Lower leg skin (tissue), 4 donors: ENCODE measurements around the gene GAS7. TPM values are rescaled to one million over a fixed set of nuclear protein-coding genes. Genes with fewer than 3 reads are reported as not detected.

ENCODE experiments used
- DNase-seq, 2 donors: peaks; one replicate each; pipeline ENCODE4 v3.0.0-alpha.2; 2019; ENCODE audit warnings: low spot score in 2 of 2
- H3K4me3 ChIP-seq: fragments of 200-600 bp; sonication (generic); 2 replicates; pipeline ENCODE4 v1.5.1; 2017; ENCODE audit warnings: mild to moderate bottlenecking, low read depth; ENCODE audit not compliant: poor library complexity, severe bottlenecking
- POLR2A ChIP-seq, 2 donors: fragments of 450-650 bp; IDR thresholded peaks; one replicate each; pipeline ENCODE4 v1.6.1; 2016 to 2017; ENCODE audit warnings: antibody characterized with exemption in 2 of 2, mild to moderate bottlenecking in 1 of 2, moderate library complexity in 1 of 2
- WGBS, 2 donors: methylation state at CpG; one replicate each; pipeline ENCODE4 v1.1.5; 2018; 5-methylcytosine and 5-hydroxymethylcytosine counted together
- intact Hi-C: fragments of 100-400 bp; cut with DNase I; formaldehyde crosslinking; loops from one replicate; pipeline ENCODE4 v1.15.0; 2023; ENCODE audit warnings: low total_unique reads
- total RNA-seq, 4 donors: library from RNA; depleted of rRNA; stranded (reverse); fragments of >200 nt; gene quantifications; one replicate each; pipeline ENCODE4 v1.1.0, GENCODE V29; 2016
- TF ChIP-seq, protein P1 (sequence below), 3 donors: fragments of 450-650 bp; IDR thresholded peaks; one replicate each; pipeline ENCODE4 v1.5.1; 2016; ENCODE audit warnings: antibody characterized with exemption in 3 of 3, mild to moderate bottlenecking in 3 of 3, moderate library complexity in 2 of 3

GAS7 gene
- total RNA-seq, 4 donors from 2014 or later: 97.8 to 148 (median 117) TPM

DNA sequence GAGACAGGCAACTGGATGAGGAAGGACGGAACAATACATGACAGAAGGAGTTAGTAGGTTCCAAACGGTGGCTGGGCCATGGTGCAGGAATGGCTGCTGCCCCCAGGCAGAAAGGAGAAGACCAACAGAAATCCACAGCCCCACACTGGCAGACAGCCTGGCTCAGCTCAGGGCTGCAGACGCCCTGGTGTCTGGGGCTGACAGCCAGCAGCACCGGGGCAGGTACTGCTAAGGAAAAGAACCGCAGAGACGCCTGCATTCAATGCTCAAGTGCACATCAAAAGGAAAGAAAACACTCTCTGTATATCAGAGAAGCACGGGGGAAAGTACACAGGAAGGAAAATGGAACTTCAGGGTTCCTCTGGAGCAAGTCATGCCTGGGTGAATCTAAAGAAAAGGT is 53.4 kb downstream of the GAS7 start:
- H3K4me3 ChIP-seq: no peak overlapping the region
- no peak for DNase-seq
- TF ChIP-seq, protein P1, sequence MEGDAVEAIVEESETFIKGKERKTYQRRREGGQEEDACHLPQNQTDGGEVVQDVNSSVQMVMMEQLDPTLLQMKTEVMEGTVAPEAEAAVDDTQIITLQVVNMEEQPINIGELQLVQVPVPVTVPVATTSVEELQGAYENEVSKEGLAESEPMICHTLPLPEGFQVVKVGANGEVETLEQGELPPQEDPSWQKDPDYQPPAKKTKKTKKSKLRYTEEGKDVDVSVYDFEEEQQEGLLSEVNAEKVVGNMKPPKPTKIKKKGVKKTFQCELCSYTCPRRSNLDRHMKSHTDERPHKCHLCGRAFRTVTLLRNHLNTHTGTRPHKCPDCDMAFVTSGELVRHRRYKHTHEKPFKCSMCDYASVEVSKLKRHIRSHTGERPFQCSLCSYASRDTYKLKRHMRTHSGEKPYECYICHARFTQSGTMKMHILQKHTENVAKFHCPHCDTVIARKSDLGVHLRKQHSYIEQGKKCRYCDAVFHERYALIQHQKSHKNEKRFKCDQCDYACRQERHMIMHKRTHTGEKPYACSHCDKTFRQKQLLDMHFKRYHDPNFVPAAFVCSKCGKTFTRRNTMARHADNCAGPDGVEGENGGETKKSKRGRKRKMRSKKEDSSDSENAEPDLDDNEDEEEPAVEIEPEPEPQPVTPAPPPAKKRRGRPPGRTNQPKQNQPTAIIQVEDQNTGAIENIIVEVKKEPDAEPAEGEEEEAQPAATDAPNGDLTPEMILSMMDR (IDR thresholded peaks at IDR 0.05): no peak
- TF ChIP-seq POLR2A (IDR thresholded peaks at IDR 0.05): no peak
- intact Hi-C loops: no loop called here
- WGBS, 2 donors: 34 to 38% methylated on average over 7 of the region's 7 CpGs

DNA sequence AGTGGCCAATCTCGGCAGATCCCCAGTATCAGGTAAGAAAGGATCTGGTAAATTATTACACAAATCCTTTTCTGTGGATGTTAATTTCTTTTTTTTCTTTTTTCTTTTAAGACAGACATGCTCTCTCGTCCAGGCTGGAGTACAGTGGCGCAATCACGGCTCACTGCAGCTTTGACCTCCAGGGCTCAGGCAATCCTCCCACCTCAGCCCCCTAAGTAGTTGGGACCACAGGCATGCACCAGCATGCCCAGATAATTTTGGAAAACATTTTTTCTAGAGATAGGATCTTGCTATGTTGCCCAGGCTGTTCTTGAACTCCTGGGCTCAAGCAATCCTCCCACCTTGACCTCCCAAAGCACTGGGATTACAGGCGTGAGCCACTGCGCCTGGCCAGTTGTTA is 54.0 kb downstream of the GAS7 start:
- no peak for DNase-seq
- intact Hi-C loops: no loop called here
- 89 to 92% methylated on average over 6 of the region's 6 CpGs for WGBS, 2 donors
- no peak overlapping the region for H3K4me3 ChIP-seq
- TF ChIP-seq, protein P1 (IDR thresholded peaks at IDR 0.05): no peak
- TF ChIP-seq POLR2A (IDR thresholded peaks at IDR 0.05): no peak

DNA sequence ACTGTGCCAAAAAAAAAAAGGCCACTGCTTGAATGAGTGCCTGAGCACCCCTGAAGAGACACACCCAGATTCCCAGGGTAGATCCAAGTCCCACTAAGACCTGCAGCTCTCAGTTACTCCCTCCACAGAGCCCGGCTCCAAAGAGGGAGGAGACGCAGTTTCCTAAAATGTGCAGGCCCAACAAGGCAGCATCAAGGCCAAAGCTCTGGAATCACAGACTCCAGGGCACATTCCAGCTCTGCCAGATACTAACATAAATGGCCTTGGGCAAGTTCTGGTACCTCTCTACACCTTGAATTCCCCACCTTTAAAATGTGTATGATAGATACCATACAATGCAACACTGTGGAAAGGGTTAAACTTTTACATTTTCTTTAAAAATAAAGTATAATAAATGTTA is 57.0 kb downstream of the GAS7 start:
- DNase-seq: no peak
- TF ChIP-seq POLR2A (IDR thresholded peaks at IDR 0.05): no peak
- TF ChIP-seq, protein P1 (IDR thresholded peaks at IDR 0.05): no peak
- no peak overlapping the region for H3K4me3 ChIP-seq
- 85 to 94% methylated on average over 2 of the region's 2 CpGs for WGBS, 2 donors
- intact Hi-C loops: no loop called here

DNA sequence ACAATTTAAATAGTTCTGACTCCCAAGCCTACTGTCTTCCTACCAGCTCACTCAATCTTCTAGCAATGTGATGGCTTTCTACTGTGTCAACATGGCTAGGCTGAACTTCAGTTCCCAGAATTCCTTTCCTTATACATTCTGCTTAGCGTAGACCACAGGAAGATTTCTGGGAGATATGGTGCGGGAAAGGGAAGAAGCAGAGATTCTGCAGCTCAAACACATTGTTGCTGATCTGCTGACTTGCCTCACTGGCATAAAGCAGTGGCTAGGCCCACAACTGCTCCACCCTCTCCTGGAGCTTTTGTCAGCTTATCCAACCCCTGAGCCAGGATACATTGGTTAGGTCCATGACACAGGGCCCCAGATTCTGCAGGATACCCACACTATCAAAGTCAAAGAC is 58.8 kb downstream of the GAS7 start:
- H3K4me3 ChIP-seq: no peak overlapping the region
- TF ChIP-seq, protein P1 (IDR thresholded peaks at IDR 0.05): no peak
- no peak for TF ChIP-seq POLR2A (IDR thresholded peaks at IDR 0.05)
- WGBS, 2 donors: 83 to 85% methylated on average over 2 of the region's 2 CpGs
- intact Hi-C loops: no loop called here
- no peak for DNase-seq

DNA sequence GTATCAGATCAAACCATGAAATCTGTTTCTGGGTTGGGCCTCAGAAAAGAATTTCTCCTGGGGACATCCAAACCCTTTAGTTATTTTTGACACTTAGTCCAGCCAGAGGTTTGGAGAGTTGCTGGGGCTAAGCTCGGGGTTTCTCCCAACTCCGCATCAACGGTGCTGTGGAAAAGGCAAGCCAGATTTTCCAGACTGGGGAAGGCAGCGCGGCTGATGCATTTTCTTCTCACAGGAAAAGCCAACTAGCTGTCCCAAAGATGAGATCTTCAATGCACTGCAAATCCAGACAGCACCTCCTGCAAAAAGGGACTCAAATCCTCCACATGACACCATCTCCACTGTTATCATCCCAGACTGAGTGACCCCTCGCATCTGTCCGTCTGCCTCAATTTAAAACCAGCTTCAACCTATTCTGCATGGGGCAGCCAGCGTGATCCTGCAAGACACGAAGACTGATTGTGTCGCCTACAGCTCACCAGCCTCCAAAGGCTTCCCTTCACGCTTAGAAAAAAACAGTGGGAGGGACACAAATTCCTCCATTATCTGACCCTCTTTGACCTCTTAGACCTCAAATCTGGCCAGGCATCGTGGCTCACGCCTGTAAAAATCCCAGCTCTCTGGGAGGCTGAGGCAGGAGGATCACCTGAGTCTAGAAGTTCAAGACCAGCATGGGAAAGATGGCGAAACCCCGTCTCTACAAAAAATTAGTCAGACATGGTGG is 62.0 kb downstream of the GAS7 start:
- TF ChIP-seq, protein P1 (IDR thresholded peaks at IDR 0.05): no peak
- no peak for TF ChIP-seq POLR2A (IDR thresholded peaks at IDR 0.05)
- DNase-seq: no peak
- H3K4me3 ChIP-seq: no peak overlapping the region
- intact Hi-C loops: no loop called here
- WGBS, 2 donors: 54 to 63% methylated on average over 15 of the region's 15 CpGs
